ENCODE measurements around the gene POLL.
A peak's percentile ranks its signal among the peaks of the same experiment; 100 is the strongest.

POLL gene

GRCh38 chr10:101573885-101574753 is 13.9 kb downstream of the POLL start:
- DNase-seq: no peak

- DNase-seq: no peak
These were observed 15.3 kb downstream of the POLL start for GRCh38 chr10:101572785-101573184.

GRCh38 chr10:101572126-101572525 is 15.9 kb downstream of the POLL start:
- no peak for DNase-seq

- no peak for DNase-seq
These were observed 16.7 kb downstream of the POLL start for GRCh38 chr10:101571271-101571925.

- DNase-seq: no peak
These were observed 17.4 kb downstream of the POLL start for GRCh38 chr10:101570428-101571270.

- peak; percentile 77 for DNase-seq
These were observed 18.2 kb downstream of the POLL start for GRCh38 chr10:101569622-101570427.

GRCh38 chr10:101569323-101569621 is 18.8 kb downstream of the POLL start:
- no peak for DNase-seq

- no peak for DNase-seq
These were observed 19.9 kb downstream of the POLL start for GRCh38 chr10:101568054-101568745.

- no peak for DNase-seq
These were observed 20.7 kb downstream of the POLL start for GRCh38 chr10:101567165-101568006.

- no peak for DNase-seq
These were observed 21.5 kb downstream of the POLL start for GRCh38 chr10:101566333-101567164.

- DNase-seq: no peak
These were observed 22.1 kb downstream of the POLL start for GRCh38 chr10:101565936-101566332.

- DNase-seq: no peak
These were observed 22.6 kb downstream of the POLL start for GRCh38 chr10:101565370-101565900.

- no peak for DNase-seq
These were observed 23.5 kb downstream of the POLL start for GRCh38 chr10:101564490-101564991.

- DNase-seq: no peak
These were observed 24.5 kb downstream of the POLL start for GRCh38 chr10:101563497-101564040.

GRCh38 chr10:101563007-101563406 is 25.1 kb downstream of the POLL start:
- DNase-seq: no peak

GRCh38 chr10:101562231-101562630 is 25.8 kb downstream of the POLL start:
- no peak for DNase-seq

GRCh38 chr10:101561068-101561915 is 26.8 kb downstream of the POLL start:
- DNase-seq: no peak

- DNase-seq: no peak
These were observed 27.6 kb downstream of the POLL start for GRCh38 chr10:101560298-101561067.
